ENCODE results near the gene TMEM218.

TMEM218 gene

GRCh38 chr11:125111343-125112207 is at the start of gene TMEM218:
Gene TMEM218 (minus strand): TSS chr11:125111626. CDS start chr11:125102241, 9,385 bp downstream.
- DNase-seq = peak; percentile 99

GRCh38 chr11:125157953-125158680 is 46.7 kb upstream of the TMEM218 start:
- DNase-seq = no peak

GRCh38 chr11:125157118-125157733 is 45.8 kb upstream of the TMEM218 start:
- DNase-seq = no peak

GRCh38 chr11:125156346-125157117 is 45.1 kb upstream of the TMEM218 start:
- DNase-seq = no peak

- DNase-seq = no peak
These were observed 44.3 kb upstream of the TMEM218 start for GRCh38 chr11:125155767-125156166.

- DNase-seq = no peak
These were observed 43.6 kb upstream of the TMEM218 start for GRCh38 chr11:125155100-125155444.

- DNase-seq = no peak
These were observed 43.1 kb upstream of the TMEM218 start for GRCh38 chr11:125154378-125155099.

- no peak for DNase-seq
These were observed 42.4 kb upstream of the TMEM218 start for GRCh38 chr11:125153837-125154236.

- DNase-seq = no peak
These were observed 37.3 kb upstream of the TMEM218 start for GRCh38 chr11:125148743-125149142.

- no peak for DNase-seq
These were observed 36.6 kb upstream of the TMEM218 start for GRCh38 chr11:125148011-125148410.

- no peak for DNase-seq
These were observed 35.9 kb upstream of the TMEM218 start for GRCh38 chr11:125147280-125147679.

GRCh38 chr11:125146232-125146631 is 34.8 kb upstream of the TMEM218 start:
- DNase-seq = no peak

- DNase-seq = no peak
These were observed 30.5 kb upstream of the TMEM218 start for GRCh38 chr11:125141686-125142535.

GRCh38 chr11:125141178-125141577 is 29.8 kb upstream of the TMEM218 start:
- DNase-seq = no peak

GRCh38 chr11:125140233-125140632 is 28.8 kb upstream of the TMEM218 start:
- no peak for DNase-seq

- DNase-seq = no peak
These were observed 28.4 kb upstream of the TMEM218 start for GRCh38 chr11:125139778-125140177.

- DNase-seq = no peak
These were observed 27.5 kb upstream of the TMEM218 start for GRCh38 chr11:125138966-125139365.

GRCh38 chr11:125136001-125136400 is 24.6 kb upstream of the TMEM218 start:
- no peak for DNase-seq

GRCh38 chr11:125132596-125132995 is 21.2 kb upstream of the TMEM218 start:
- DNase-seq = no peak

GRCh38 chr11:125132071-125132470 is 20.6 kb upstream of the TMEM218 start:
- no peak for DNase-seq

- DNase-seq = no peak
These were observed 18.0 kb upstream of the TMEM218 start for GRCh38 chr11:125129316-125129993.
